ENCODE measurements around the gene KCNK13.

GRCh38 chr14:90140956-90141316, 79.1 kb downstream of the KCNK13 start:
- TF ChIP-seq, protein P1, sequence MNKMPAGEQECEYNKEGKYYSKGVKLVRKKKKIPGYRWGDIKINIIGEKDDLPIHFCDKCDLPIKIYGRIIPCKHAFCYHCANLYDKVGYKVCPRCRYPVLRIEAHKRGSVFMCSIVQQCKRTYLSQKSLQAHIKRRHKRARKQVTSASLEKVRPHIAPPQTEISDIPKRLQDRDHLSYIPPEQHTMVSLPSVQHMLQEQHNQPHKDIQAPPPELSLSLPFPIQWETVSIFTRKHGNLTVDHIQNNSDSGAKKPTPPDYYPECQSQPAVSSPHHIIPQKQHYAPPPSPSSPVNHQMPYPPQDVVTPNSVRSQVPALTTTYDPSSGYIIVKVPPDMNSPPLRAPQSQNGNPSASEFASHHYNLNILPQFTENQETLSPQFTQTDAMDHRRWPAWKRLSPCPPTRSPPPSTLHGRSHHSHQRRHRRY (tag by site-specific recombination; IDR thresholded peaks at IDR 0.05) = no peak
- TF ChIP-seq, protein P2, sequence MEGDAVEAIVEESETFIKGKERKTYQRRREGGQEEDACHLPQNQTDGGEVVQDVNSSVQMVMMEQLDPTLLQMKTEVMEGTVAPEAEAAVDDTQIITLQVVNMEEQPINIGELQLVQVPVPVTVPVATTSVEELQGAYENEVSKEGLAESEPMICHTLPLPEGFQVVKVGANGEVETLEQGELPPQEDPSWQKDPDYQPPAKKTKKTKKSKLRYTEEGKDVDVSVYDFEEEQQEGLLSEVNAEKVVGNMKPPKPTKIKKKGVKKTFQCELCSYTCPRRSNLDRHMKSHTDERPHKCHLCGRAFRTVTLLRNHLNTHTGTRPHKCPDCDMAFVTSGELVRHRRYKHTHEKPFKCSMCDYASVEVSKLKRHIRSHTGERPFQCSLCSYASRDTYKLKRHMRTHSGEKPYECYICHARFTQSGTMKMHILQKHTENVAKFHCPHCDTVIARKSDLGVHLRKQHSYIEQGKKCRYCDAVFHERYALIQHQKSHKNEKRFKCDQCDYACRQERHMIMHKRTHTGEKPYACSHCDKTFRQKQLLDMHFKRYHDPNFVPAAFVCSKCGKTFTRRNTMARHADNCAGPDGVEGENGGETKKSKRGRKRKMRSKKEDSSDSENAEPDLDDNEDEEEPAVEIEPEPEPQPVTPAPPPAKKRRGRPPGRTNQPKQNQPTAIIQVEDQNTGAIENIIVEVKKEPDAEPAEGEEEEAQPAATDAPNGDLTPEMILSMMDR (tag by site-specific recombination; IDR thresholded peaks at IDR 0.05) = no peak

Data from HEK293 (cell line).